HepG2 (cell line): ENCODE measurements around the gene THSD8. TPM values are rescaled to one million over a fixed set of nuclear protein-coding genes. Genes with fewer than 3 reads are reported as not detected.

ENCODE experiments used
- ASH2L ChIP-seq: fragments of 300-600, 200-600 bp; sonication (generic); IDR thresholded peaks from 2 replicates; pipeline ENCODE4 v1.7.0; 2017; ENCODE audit warnings: low read depth, mild to moderate bottlenecking, moderate library complexity, mixed read lengths, low read length; ENCODE audit not compliant: insufficient read length
- CHD4 ChIP-seq: fragments of 200-600 bp; sonication (generic); IDR thresholded peaks from 2 replicates; pipeline ENCODE4 v1.7.0; 2017; ENCODE audit warnings: mild to moderate bottlenecking, low read length, borderline replicate concordance
- FOXK2 ChIP-seq: fragments of 450-650 bp; IDR thresholded peaks from 2 replicates; pipeline ENCODE4 v1.6.1; 2016
- HCFC1 ChIP-seq: fragments of 150-350 bp; IDR thresholded peaks from 2 replicates; pipeline ENCODE4 v1.6.1; 2014; ENCODE audit warnings: low read depth, low read length
- KDM5A ChIP-seq: fragments of 200-600 bp; sonication (generic); IDR thresholded peaks from 2 replicates; pipeline ENCODE4 v1.7.0; 2018; ENCODE audit warnings: antibody characterized with exemption, mild to moderate bottlenecking, low read length, borderline replicate concordance
- NFYB ChIP-seq: sonication (generic); formaldehyde crosslinking; IDR thresholded peaks from 2 replicates; pipeline ENCODE4 v1.4.0; 2020; ENCODE audit warnings: missing genetic modification reagents
- NFYC ChIP-seq: IDR thresholded peaks from 2 replicates; pipeline ENCODE4 v1.6.1; 2016; ENCODE audit warnings: missing genetic modification reagents, missing compliant biosample characterization
- PPARG ChIP-seq: conservative IDR thresholded peaks from 2 replicates; pipeline ENCODE4 v1.6.1; 2016; ENCODE audit warnings: missing biosample characterization, missing genetic modification reagents
- PRDM15 ChIP-seq: sonication (generic); formaldehyde crosslinking; IDR thresholded peaks from 2 replicates; pipeline ENCODE4 v1.4.0; 2020; ENCODE audit warnings: missing genetic modification reagents
- SCMH1 ChIP-seq: sonication (generic); formaldehyde crosslinking; IDR thresholded peaks from 2 replicates; pipeline ENCODE4 v1.9.0; 2021; ENCODE audit warnings: missing genetic modification reagents, mild to moderate bottlenecking, borderline replicate concordance
- ZNF121 ChIP-seq: sonication (generic); formaldehyde crosslinking; IDR thresholded peaks from 2 replicates; pipeline ENCODE4 v1.5.0; 2020; ENCODE audit warnings: mild to moderate bottlenecking, missing genetic modification reagents
- ZNF205 ChIP-seq: IDR thresholded peaks from 2 replicates; pipeline ENCODE4 v1.6.1; 2018; ENCODE audit warnings: missing biosample characterization, missing genetic modification reagents
- ZNF318 ChIP-seq: sonication (generic); formaldehyde crosslinking; IDR thresholded peaks from 2 replicates; pipeline ENCODE4 v1.4.0; 2020; ENCODE audit warnings: mild to moderate bottlenecking, missing genetic modification reagents
- ZNF326 ChIP-seq: sonication (generic); formaldehyde crosslinking; IDR thresholded peaks from 2 replicates; pipeline ENCODE4 v1.4.0; 2020; ENCODE audit warnings: missing genetic modification reagents, borderline replicate concordance
- ZNF607 ChIP-seq: sonication (generic); formaldehyde crosslinking; IDR thresholded peaks from 2 replicates; pipeline ENCODE4 v1.5.1; 2020; ENCODE audit warnings: missing genetic modification reagents, mild to moderate bottlenecking, borderline replicate concordance
- ZNF746 ChIP-seq: sonication (generic); formaldehyde crosslinking; IDR thresholded peaks from 2 replicates; pipeline ENCODE4 v1.8.0; 2022; ENCODE audit warnings: mild to moderate bottlenecking, missing genetic modification reagents
- polyA plus RNA-seq, 8 experiments: library from polyadenylated mRNA; depleted of rRNA in 3 of 8; stranded (reverse) in 7 of 8; unstranded in 1 of 8; fragments of >200 nt; fragmentation: Illumina TruSeq in 4 of 8; extraction: Trizol in 4 of 8; gene quantifications; 2 replicates each; pipeline versions ENCODE4 v1.2.1 to v1.2.3, GENCODE V29; 2011 to 2016; ENCODE audit warnings: low read depth in 4 of 8, missing spikeins in 1 of 8, mixed read lengths in 1 of 8; ENCODE audit not compliant: insufficient read depth in 1 of 8
- total RNA-seq, 5 experiments: library from RNA; depleted of rRNA; stranded (reverse); fragments of >200 nt; fragmentation: Illumina TruSeq; extraction: Trizol; gene quantifications; 2 replicates each; pipeline ENCODE4 v1.2.3, GENCODE V29; 2016; ENCODE audit warnings: low read depth in 1 of 5
- TF ChIP-seq, protein P1 (sequence below): sonication (generic); formaldehyde crosslinking; IDR thresholded peaks from 2 replicates; pipeline ENCODE4 v1.5.0; 2020; ENCODE audit warnings: missing genetic modification reagents

Gene THSD8
- total and polyA plus RNA-seq, 2 of the 13 experiments (the other 11 are each of a cell fraction or from before 2014, with no cell fraction given) = 4.8 to 14.9 TPM

DNA sequence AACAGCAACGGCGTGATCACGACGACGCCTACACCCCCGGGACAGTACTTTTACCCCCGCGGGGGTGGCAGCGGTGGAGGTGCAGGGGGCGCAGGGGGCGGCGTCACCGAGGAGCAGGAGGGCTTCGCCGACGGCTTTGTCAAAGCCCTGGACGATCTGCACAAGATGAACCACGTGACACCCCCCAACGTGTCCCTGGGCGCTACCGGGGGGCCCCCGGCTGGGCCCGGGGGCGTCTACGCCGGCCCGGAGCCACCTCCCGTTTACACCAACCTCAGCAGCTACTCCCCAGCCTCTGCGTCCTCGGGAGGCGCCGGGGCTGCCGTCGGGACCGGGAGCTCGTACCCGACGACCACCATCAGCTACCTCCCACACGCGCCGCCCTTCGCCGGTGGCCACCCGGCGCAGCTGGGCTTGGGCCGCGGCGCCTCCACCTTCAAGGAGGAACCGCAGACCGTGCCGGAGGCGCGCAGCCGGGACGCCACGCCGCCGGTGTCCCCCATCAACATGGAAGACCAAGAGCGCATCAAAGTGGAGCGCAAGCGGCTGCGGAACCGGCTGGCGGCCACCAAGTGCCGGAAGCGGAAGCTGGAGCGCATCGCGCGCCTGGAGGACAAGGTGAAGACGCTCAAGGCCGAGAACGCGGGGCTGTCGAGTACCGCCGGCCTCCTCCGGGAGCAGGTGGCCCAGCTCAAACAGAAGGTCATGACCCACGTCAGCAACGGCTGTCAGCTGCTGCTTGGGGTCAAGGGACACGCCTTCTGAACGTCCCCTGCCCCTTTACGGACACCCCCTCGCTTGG is 9.6 kb upstream of the THSD8 start (continued):
- TF ChIP-seq ZNF318 (CRISPR knock-in tag) (no peak), SCMH1 (CRISPR knock-in tag) (no peak), KDM5A (no peak), ZNF205 (peak; percentile 38; the same call in 1 of the 2 replicates), ZNF121 (no peak), NFYB (CRISPR knock-in tag) (no peak), PRDM15 (CRISPR knock-in tag) (peak; percentile 58; the same call in 1 of the 2 replicates), ZNF607 (0 out of 2 replicates have a peak, but pooled peaks have one; percentile 19), PPARG (no peak), HCFC1 (no peak), ZNF326 (CRISPR knock-in tag) (no peak), NFYC (no peak), CHD4 (no peak), FOXK2 (no peak), ZNF746 (CRISPR knock-in tag) (peak; percentile 77), ASH2L (no peak)
- TF ChIP-seq, protein P1, sequence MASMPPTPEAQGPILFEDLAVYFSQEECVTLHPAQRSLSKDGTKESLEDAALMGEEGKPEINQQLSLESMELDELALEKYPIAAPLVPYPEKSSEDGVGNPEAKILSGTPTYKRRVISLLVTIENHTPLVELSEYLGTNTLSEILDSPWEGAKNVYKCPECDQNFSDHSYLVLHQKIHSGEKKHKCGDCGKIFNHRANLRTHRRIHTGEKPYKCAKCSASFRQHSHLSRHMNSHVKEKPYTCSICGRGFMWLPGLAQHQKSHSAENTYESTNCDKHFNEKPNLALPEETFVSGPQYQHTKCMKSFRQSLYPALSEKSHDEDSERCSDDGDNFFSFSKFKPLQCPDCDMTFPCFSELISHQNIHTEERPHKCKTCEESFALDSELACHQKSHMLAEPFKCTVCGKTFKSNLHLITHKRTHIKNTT (CRISPR knock-in tag) = no peak
